Stimulated activated CD4-positive, alpha-beta T cell treated with anti-CD3 and anti-CD28 coated beads, Interleukin-2, amount 100 ng/mL, for 24 hours (primary cell): ENCODE data around the gene ITK.
A peak's percentile ranks its signal among the peaks of the same experiment; 100 is the strongest.
"Not testable (repeated sequence)": the region's sequence is repeated elsewhere in the genome, so short reads cannot be mapped to it uniquely, and the experiment has no call there.

ENCODE experiments used
- DNase-seq, 2 donors: peaks; one replicate each; pipeline ENCODE4 v3.0.0-alpha.2; 2020

ITK gene

GRCh38 chr5:157168286-157168685 lies 12.4 kb upstream of the ITK start:
- no peak for DNase-seq

DNA sequence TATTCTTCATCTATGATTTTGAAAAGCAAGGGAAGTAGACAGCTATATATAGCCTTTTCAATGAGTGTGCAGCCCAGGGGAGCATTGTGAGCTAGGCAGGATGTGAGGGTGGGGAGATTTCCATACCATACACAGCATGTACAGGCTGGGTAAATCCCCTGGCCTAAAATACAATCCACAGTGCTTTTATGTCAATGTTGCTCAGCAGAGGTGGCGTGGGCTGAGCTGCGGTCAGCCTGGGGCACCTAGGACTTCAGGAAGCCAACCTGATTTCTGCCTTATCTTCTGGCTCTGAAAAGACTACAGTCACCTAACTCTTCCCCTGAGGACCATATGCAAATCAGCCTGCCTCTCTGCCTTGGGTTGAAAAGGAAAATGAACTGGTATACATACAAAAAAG lies 8.2 kb upstream of the ITK start:
- DNase-seq = peak; percentile 88

- DNase-seq = peak in 1 of 2 donors; percentile 29
These were observed 5.5 kb upstream of the ITK start for GRCh38 chr5:157175071-157175612.

- peak in 1 of 2 donors; percentile 28 for DNase-seq
These were observed 2.7 kb upstream of the ITK start for GRCh38 chr5:157177953-157178352.

DNA sequence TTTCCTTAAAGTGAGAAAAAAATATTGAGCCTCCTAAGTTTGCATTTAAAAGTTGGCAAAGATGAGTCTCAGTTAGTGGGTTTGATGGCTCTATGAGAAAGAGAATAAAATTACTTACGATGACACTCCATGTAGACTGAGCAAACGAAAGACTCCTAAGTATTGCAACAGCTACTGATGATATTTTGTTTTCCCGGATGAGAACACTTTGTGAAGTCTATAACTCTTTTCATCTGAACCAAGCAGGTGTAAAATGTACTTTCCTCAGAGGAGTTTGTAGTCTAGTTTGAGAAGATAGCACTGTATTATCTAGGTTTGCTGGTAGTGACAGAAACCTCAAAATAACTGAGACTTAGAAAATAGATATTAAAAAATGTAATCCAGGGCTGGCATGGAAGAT lies 1.7 kb upstream of the ITK start:
- DNase-seq = no peak

DNA sequence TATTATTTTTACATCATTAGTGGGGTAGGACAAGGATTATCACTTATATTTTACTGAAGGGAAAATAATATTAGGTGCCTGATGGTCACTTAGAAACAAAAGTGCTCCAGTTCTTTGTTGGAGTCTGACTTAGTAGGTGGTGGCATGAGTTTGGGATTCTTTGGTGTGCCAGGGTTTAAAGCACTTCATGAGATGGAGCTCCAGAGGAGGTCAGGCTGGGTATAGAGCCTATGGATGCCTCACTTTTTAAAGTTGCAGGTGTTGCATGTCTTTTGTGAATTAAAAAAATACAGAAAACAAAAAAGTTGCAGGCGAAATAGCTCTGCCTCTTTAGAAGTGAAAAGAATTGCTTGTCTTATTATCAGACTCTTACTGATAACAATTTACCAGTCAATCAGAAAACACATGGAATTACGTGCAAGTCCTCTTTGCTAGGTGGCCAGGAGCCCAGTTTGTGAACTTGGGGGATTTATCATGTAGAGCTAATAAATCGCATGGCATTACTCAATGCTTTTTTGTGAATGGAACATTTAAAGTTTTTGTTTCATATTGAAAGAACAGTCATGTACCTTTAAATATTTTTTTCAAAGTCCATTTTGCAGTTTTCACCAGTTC lies 1.6 kb downstream of the ITK start:
- DNase-seq = peak in 1 of 2 donors; percentile 26

DNA sequence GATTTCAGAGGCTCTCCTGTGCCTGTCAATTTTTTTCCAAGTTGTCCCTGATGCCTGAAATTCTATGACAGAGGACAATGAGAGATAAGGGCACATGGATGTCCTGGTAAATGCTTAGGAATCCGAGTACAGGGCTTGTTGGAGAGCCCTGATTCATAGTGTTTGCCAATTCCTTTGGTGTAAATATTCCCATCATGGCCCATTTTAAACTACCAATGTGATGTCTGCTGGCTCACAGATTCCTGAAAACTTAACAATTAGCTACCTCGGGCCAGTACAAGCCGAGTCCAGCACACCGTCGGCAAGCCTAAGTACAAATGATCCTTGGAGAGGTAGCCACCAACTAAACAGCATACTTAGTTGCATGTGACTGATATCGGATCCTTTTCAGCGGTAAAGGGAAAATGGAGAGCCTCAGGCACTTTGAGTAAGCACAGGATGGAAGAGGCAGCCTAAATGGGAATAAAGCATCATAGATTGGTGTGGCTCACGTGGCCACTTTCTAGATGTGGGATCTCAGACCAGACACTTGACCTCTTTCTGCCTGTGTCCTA lies 3.6 kb downstream of the ITK start:
- DNase-seq = no peak

DNA sequence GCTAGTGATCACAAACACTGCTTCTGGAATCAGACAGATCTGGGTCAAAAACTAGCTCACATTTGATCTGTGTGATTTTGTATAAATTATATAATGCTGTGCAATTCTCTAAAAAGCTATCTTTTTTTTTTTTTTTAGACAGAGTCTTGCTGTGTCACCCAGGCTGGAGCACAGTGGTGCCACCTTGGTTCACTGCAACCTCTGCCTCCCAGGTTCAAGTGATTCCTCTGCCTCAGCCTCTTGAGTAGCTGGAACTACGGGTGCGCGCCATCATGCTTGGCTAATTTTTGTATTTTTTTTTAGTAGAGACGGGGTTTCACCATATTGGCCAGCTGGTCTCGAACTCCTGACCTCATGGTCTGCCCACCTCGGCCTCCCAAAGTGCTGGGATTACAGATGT lies 4.5 kb downstream of the ITK start:
- DNase-seq = not testable (repeated sequence)

DNA sequence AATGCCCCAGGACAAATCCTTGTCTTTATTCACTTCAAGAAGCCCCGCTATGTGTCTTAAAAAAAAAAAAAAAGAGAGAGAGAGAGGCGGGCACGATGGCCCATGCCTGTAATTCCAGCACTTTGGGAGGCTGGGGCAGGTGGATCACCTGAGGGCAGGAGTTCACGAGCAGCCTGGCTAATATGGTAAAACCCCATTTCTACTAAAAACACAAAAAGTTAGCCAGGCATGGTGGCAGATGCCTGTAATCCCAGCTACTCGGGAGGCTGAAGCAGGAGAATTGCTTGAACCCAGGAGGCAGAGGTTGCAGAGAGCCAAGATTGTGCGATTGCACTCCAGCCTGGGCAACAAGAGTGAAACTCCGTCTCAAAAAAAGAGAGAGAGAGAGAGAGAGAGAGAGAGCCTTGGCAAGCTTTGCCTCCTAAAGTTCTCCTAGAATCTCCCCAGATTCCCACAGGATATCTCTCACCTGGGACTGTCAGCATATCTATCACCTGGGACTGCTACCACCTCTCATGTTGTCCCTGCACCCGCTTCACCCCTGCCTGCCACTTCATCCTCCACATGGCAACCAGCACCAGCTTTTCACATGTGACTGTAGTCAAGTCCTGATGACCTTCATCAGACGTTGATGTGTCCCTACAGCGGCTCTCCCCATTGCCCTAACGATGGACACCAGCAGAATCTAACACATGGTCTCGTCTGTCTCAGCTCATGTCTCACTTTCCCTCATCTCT lies 5.8 kb downstream of the ITK start:
- no peak for DNase-seq

- no peak for DNase-seq
These were observed 6.6 kb downstream of the ITK start for GRCh38 chr5:157187046-157187754.

DNA sequence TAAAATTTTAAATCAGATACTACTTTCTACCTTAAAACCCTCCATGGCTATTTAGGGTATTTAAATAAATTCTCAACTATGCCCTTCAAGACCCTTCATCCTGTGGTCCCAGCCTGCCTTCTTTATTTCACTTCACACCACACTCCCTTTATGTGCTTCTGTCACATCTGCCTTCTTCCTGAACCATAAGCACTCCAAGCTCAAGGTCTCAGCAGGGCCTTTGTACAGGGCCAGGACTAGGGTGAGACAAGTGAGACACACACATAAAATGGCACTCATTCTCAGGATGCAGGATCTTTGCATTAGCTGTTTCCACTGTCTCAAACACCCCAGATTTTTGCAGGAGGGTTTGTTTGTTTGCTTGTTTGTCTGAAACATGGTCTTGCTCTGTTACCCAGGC lies 7.6 kb downstream of the ITK start:
- DNase-seq = no peak

DNA sequence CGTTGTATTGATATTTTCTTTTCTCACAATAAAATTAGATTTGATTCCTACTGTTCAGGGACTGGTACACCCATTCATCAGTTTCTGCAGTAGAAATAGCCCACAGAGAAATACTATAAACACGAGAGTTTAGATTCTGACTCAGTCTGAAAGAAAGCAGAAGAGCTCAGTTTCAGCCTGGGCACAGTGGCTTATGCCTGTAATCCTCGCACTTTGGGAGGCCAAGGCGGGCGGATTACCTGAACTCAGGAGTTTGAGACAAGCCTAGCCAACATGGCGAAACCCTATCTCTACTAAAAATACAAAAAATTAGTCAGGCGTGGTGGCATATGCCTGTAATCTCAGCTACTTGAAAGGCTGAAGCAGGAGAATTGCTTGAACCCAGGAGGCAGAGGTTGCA lies 8.6 kb downstream of the ITK start:
- peak; percentile 58 to 62 for DNase-seq

- no peak for DNase-seq
These were observed 13.2 kb downstream of the ITK start for GRCh38 chr5:157193699-157194424.

DNA sequence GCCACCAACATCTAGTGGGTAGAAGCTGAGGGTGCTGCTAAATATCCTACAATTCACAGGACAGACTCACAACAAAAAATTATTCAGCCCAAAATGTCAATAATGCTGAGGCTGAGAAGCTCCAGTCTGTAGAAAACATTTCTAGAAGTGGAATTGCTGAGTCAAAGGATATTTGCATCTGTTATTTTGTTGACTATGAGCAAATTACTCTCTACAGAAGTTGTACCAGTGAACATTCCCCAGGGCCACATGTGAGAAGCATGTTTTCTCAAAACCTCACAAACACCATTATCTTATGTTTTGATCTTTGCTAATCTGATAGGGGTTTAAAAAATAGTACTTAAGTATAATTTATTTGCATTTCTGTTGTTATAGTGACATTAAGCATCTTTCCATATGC lies 15.4 kb downstream of the ITK start:
- no peak for DNase-seq

DNA sequence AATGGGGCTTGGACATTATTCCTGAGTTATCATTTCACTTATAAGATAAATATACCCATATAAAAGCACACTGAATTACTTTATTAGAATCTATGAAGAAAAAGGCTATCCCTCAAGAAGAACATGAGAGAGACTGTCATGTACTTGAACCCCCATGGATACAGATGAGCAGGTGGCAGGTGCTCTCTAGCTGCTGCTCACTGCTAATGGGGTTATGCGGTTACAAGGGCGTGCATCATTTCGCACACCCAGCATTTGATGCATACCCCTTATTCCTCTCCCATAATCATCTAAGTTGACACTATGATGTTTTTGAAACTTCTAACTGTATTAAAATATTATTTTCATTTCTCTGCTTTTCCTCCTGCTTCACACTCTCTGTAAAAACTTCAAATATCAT lies 16.4 kb downstream of the ITK start:
- no peak for DNase-seq

DNA sequence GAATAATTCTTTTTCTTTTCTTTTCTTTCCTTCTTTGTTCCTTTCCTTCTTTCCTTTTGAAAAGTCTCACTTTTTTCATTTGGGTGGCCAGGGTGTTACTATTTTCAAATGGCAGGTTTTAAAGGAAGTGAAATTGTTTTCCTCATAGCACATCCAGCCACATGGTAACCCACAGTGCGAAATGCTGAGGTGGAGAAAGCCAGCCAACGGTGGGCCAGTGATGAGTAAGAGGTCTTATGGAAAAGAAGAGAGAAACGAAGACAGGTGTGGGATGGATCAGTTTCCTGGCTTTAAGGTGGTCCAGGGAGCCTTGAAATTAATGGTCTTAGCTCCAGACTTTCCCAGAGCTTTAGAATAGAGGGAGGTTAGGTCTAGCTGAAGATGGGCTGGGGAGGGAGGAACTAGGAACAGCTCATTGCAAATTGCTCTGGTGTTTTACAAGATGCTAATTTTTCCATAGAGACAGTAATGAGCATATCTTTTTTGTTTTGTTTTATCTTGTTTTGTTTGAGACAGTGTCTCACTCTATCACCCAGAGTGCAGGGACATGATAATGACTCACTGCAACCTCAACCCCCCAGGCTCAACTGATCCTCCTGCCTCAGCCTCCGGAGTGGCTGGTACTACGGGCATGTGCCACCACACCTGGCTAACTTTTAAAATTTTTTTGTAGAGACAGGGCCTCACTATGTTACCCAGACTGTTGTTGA lies 17.8 kb downstream of the ITK start:
- DNase-seq = peak; percentile 62 to 66

DNA sequence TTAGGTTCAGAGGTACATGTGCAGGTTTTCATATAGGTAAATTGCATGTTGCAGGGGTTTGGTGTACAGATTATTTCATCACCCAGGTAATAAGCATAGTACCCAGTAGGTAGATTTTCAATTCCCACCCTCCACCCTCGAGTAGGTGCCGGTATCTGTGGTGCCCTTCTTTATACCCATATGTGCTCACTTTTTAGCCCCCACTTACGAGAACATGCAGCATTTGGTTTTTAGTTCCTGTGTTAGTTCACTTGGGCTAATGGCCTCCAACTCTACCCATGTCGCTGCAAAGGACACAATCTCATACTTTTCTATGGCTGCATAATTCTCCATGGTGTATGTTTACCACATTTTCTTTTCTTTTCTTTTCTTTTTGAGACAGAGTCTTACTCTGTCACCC lies 21.2 kb downstream of the ITK start:
- DNase-seq = no peak

DNA sequence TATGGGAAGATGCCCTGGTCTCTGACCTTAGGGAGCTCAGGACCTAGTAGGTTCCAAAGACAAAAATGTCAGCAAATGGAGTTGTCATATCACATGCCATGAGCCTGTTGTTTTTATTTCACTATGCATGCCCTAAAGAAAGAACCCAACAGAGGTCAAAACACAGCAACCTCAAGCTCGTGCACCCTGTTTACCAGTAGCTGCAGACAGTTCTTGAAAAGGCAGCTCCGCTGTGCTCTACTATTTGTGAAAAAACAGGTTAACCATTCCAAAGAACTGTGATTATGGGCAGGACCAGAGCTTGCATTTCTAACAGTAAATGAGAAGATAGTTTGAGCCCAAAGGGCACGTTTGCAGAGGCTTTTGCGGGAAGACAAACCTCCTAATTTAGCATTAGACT lies 22.8 kb downstream of the ITK start:
- no peak for DNase-seq

- DNase-seq = no peak
These were observed 24.1 kb downstream of the ITK start for GRCh38 chr5:157204765-157205164.

- no peak for DNase-seq
These were observed 25.1 kb downstream of the ITK start for GRCh38 chr5:157205708-157206107.

DNA sequence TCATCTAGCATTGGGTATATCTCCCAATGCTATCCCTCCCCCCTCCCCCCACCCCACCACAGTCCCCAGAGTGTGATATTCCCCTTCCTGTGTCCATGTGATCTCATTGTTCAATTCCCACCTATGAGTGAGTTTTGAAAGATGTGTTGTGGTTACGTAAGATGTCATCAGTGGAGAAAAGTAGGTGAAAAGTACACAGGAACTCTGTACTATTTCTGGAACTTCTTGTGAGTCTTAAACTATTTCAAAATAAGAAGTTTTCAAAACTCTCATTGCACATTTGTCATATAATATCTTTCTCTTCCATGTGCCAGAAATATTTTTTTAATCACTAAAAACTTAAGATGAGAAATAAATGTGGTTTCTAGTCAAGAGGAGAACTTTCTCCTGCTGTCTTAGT lies 30.0 kb downstream of the ITK start:
- not testable (repeated sequence) for DNase-seq

DNA sequence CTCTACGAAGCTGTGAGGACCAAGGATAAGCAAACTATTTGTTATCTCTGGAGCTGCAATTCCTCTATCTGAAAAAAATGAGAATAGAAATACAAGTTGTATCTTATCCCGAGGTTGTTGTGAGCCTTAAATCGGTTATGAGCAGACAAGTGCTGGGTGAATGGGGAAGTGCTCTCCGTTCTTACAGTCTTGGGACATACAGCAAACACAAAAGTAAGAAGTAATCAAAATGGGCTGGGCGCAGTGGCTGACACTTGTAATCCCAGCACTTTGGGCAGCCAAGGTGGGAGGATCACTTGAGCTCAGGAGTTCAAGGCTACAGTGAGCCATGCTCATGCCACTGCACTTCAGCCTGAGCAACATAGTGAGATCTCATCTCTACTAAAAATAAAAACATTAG lies 31.7 kb downstream of the ITK start:
- no peak for DNase-seq
